Measurements from ENCODE around the gene ZNF302.

ZNF302 gene

DNA sequence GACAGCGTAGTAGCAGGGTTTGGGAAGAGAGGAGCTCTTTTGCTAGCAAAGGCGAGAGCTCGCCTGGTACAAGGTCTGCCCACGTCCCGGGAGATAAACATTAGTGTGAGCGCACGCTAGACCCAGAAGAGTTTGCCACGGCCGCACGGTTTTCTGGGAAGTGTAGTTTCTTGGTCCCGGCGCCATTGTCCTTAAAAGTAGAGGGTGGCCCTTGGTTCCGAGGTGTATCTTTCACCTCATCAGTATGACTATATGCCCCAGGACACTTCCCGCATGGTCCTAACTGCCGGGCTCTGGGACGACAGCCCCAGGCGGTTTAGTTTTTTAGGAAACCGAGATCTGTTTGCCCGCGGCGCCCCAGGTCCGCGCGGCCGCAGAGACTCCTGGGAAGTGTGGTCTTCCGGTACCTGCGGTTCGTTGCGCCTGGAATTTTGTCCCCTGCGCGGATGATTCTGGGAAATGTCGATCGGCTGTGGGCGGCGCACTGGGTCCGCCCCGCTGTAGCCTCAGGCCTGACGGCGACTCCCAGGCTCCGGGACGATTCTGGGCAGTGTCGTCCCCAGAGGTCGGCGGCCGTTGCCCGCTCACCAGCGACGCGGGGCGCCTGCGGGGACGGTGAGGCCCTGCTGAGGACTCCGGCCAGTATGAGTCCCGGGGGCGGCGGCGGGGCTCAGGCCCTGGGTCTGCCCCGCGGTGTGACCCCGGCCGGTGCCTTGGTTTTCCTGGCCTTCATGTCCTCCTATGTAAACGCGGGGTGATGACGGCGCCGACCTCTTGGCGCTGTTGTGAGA lies 56.5 kb downstream of the ZNF302 start, which contains the start of gene ZNF181:
TSS of gene ZNF181 (plus strand) at position 498 of the 791 bp plus-strand sequence. CDS start 795 bp downstream, outside the sequence.
- peak; percentile 91 for DNase-seq

DNA sequence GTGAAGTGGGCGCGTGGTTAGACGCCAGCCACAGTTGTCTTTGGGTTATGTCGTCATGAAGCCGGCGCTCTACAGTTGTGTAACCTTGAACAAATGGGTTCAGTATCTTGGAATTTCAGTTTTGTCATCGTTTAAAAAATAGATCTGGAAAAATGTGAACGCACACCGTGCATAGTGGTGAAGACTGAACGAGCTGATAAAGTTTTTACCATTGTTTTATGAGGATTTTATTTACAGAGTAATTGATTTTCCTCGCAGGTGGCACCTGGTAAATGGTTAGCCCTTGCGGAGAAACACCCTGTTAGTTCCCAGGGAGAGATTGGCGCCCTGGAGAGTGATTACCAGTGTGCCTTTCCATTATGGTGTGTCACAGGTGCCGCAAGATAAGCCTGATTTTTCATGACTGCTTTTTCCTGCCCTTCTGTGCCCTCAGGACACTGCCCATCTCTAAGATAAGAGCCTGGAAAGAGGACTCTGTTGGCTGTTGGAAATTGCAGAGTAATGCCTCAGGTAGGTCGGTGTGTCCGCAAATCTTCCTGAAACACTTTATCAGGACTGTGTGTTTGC lies 57.1 kb downstream of the ZNF302 start:
- no peak for DNase-seq
